Ishikawa (cell line): ENCODE measurements around the gene CFAP141.

Experiments
- CREB1 ChIP-seq: IDR thresholded peaks from 2 replicates; pipeline ENCODE4 v1.6.1; 2012; ENCODE audit warnings: low read depth
- TAF1 ChIP-seq: IDR thresholded peaks from 2 replicates; pipeline ENCODE4 v1.6.1; 2012; ENCODE audit warnings: low read depth, mild to moderate bottlenecking
- YY1 ChIP-seq: IDR thresholded peaks from 2 replicates; pipeline ENCODE4 v1.6.1; 2012; ENCODE audit warnings: low read depth
- TF ChIP-seq, protein P1 (sequence below): IDR thresholded peaks from 2 replicates; pipeline ENCODE4 v1.6.1; 2012

DNA sequence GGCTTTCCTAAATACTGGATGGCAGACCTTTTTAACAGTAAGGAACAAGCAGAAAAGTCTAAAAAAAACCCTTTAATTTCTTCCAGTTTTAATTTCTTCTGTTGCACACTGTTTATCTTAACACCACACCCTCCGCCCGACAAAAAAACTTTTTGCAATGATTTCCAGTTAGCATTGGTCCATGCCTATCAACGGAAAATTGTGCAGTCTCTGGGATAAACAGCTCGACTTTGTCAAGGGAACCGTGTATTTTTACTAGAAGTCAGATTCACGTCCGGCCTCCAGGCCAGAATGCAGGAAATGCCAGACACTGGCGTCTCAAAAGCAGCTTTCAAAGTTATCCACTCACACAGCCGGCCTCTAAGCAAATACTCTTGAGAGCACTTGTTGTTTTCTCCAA lies 50.9 kb downstream of the CFAP141 start:
- TF ChIP-seq TAF1 (no peak), YY1 (no peak), CREB1 (no peak)
- TF ChIP-seq, protein P1, sequence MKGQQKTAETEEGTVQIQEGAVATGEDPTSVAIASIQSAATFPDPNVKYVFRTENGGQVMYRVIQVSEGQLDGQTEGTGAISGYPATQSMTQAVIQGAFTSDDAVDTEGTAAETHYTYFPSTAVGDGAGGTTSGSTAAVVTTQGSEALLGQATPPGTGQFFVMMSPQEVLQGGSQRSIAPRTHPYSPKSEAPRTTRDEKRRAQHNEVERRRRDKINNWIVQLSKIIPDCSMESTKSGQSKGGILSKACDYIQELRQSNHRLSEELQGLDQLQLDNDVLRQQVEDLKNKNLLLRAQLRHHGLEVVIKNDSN = no peak
